GM12801 (cell line): ENCODE data around the gene MPRIP.

Experiments
- TF ChIP-seq, protein P1 (sequence below): IDR thresholded peaks from one replicate; pipeline ENCODE4 v1.5.1; 2011; ENCODE audit warnings: control low read depth; ENCODE audit not compliant: insufficient read length; ENCODE audit errors: extremely low read depth

MPRIP gene

DNA sequence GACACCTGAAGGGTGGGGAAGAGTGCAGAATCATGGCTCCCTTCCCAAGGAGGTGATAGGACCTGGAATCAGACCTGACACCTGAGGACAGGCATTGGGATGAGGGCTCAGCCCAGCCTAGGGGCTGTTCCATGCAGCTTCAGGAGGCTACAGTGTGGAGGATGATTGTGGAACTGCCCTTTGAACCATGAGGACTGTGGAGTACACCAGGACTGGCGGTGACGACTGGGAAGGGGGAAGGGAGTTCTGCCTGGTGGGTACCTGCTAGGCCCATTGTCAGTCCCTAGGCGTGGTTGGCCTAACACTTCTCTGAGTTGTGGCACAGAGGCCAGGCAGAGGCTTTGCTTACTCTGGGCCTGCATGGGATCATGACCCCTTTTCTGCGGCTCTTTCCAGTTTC, 76.1 kb downstream of the MPRIP start:
- TF ChIP-seq, protein P1, sequence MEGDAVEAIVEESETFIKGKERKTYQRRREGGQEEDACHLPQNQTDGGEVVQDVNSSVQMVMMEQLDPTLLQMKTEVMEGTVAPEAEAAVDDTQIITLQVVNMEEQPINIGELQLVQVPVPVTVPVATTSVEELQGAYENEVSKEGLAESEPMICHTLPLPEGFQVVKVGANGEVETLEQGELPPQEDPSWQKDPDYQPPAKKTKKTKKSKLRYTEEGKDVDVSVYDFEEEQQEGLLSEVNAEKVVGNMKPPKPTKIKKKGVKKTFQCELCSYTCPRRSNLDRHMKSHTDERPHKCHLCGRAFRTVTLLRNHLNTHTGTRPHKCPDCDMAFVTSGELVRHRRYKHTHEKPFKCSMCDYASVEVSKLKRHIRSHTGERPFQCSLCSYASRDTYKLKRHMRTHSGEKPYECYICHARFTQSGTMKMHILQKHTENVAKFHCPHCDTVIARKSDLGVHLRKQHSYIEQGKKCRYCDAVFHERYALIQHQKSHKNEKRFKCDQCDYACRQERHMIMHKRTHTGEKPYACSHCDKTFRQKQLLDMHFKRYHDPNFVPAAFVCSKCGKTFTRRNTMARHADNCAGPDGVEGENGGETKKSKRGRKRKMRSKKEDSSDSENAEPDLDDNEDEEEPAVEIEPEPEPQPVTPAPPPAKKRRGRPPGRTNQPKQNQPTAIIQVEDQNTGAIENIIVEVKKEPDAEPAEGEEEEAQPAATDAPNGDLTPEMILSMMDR = no peak

DNA sequence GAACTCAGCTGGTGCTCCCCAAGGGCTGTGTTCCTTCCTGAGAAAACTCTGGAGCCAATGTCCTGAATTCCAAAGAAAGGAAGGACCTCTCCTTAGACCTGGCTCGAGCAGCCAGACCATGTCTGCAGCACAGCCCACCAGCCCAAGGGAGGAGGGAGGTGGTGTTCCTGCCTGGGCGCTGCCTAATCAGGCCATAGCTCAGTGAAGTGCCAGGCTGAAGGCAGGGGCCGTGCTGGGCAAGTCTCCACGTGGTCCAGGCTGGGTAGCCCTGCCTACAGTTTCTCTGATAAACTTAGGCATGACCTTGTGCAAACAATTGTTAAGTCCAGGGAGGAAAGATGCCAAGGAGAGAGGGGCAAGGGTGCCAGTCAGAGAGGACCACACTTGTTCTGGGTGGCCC, 76.8 kb downstream of the MPRIP start:
- TF ChIP-seq, protein P1 = no peak

DNA sequence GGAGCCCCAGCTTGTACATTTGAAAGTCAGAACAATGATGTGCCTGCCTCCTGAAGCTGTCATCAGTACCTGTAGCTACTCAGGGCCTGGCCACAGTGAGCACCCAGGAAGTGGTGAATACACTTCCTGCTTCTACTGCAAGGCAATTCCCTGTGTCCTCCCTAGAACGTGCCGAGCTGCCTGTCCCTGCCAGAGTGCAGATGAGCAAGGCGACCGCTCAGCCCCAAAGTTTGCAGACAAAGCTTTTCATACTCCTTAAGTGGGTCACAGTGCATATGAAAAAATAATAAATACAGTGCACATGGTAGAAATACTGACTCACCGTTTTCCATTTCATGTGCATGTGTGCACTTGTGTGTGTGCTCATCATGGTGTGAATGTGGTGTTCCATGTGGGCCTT, 77.3 kb downstream of the MPRIP start:
- TF ChIP-seq, protein P1 = no peak

DNA sequence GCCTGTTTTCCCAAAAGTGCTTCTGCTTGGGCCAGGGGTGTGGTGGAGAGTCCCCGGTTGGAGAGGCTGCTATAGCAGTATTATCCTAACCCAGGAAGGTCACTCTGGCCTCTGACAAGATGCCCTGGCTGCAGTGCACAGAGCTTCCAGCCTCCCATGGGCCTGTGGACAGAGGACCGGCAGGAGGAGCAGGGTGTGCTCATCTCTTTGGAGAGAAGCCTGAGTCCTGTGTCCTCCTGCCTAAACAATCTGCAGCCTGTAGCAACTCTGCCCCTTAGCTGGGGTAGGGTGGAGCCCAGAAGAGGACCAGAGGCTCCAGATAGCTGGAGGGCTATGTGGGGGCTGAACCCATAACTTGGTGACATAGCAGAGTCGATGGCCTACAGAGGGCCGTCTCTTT, 78.0 kb downstream of the MPRIP start:
- TF ChIP-seq, protein P1 = no peak

DNA sequence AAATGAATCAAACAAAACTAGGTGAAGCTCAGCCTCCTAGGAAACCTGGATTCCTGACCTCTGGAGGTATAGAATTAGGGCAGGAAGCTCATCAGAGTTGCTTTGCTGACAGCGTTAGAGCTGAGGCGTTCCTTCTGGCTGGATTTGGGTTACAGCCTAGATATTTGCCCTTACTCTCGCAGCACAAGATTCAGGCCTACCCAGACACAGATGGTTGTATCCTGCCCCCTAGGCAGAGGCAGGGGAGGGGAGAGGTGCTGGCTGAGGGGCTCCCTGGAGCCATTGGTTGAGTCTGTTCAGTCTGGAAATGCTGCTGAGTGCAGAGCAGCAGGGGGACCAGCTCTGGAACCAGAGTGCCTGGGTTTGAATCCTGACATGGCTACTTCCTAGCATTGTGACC, 78.4 kb downstream of the MPRIP start:
- TF ChIP-seq, protein P1 = no peak

DNA sequence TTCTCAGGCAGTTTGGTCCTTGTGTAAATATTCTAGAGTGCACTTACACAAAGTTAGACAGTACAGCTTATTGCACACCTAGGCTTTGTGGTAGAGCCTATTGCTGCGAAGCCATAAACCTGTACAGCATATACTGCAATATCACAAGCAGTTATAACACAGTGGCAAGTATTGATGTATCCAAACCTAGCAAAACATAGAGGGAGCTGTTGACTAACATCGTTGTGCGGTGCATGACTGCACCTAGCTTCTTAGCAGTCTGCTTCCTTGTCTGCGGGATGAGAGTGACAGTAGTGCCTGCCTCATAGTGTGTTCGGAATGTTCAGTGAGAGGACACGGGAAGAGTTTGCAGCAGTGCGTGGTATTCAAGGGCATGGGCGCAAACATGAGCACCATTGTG, 78.9 kb downstream of the MPRIP start:
- TF ChIP-seq, protein P1 = no peak

DNA sequence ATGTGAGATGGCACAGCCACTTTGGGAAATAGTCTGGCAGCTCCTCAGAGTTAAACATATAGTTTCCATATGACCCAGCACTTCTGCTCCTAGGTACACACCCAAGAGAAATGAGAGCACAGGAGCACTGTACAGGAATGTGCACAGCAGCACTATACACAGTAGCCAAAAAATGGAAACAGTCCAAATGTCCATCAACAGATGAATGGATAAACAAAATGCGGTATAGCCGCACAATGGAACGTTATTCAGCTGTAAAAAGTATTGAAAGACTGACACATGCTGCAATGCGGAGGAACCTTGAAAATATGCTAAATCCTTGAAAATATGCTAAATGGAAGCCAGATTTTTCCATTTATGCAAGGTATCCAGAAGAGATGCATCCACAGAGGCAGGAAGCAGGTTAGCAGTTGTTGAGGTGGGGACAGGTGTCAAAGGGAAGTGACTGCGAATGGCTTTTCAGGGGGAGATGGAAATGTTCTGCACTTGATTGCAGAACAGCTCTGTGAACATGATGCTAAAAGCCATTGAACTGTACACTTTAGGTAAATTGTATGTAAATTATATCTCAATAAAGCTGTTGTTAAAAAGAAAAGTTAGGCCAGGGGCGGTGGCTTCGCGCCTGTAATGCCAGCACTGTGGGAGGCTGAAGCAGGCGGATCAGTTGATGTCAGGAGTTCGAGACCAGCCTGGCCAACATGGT, 80.7 kb downstream of the MPRIP start:
- TF ChIP-seq, protein P1 = no peak

DNA sequence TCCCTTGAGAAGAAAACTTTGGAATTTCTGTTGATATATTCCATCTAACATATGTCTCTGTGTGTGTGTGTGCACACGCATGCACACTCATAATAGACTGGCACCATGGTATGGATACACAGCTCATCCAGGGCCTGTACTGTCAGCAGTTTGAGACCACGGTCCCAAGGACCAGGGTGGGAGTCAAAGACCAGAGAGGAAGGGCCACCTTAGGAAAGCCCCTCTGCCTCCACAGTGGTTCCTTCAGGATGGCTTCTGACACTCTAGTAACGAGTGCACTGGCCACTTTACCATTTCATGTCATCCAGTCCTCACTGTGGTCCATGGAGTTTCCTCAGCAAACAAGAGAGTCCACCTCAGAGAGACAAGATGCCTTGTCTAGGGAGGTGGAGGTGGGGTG, 82.1 kb downstream of the MPRIP start:
- TF ChIP-seq, protein P1 = no peak
